Ectodermal cell (in vitro differentiated cells): ENCODE results near the gene AEBP2.

Source experiments
- H3K27ac ChIP-seq: 2 replicates; pipeline ENCODE4 v1.7.0; 2013; ENCODE audit warnings: mild to moderate bottlenecking, low read depth, low read length; ENCODE audit not compliant: insufficient read depth, poor library complexity, severe bottlenecking
- H3K27me3 ChIP-seq: 2 replicates; pipeline ENCODE4 v1.7.0; 2013; ENCODE audit warnings: mild to moderate bottlenecking, low read length; ENCODE audit not compliant: insufficient read depth, control insufficient read depth, poor library complexity, severe bottlenecking
- H3K36me3 ChIP-seq: one replicate; pipeline ENCODE4 v1.7.0; 2013; ENCODE audit warnings: low read length; ENCODE audit not compliant: control insufficient read depth, insufficient read depth
- H3K4me1 ChIP-seq: one replicate; pipeline ENCODE4 v1.7.0; 2013; ENCODE audit warnings: low read length; ENCODE audit not compliant: control insufficient read depth, insufficient read depth
- H3K4me3 ChIP-seq: 2 replicates; pipeline ENCODE4 v1.7.0; 2013; ENCODE audit warnings: low read depth, low read length, control low read depth; ENCODE audit not compliant: insufficient read depth
- H3K9me3 ChIP-seq: 2 replicates; pipeline ENCODE4 v1.7.0; 2013; ENCODE audit warnings: mild to moderate bottlenecking, low read length, moderate library complexity; ENCODE audit not compliant: control insufficient read depth
- WGBS, 2 experiments: methylation state at CpG; one replicate each; pipeline ENCODE4 v1.1.7; 2013; ENCODE audit warnings: missing lambda C conversion rate in 2 of 2; 5-methylcytosine and 5-hydroxymethylcytosine counted together

AEBP2 gene

GRCh38 chr12:19525274-19525673 is 86.0 kb downstream of the AEBP2 start:
- H3K4me3 ChIP-seq: no peak overlapping the region
- no peaks in the 10 kb centered on the region for H3K27me3 ChIP-seq
- H3K9me3 ChIP-seq: no peaks in the 10 kb centered on the region
- no peaks in the 10 kb centered on the region for H3K36me3 ChIP-seq
- H3K27ac ChIP-seq: no peak overlapping the region
- no peaks in the 10 kb centered on the region for H3K4me1 ChIP-seq
- 87 to 91% methylated on average over 7 of the region's 7 CpGs for WGBS, 2 experiments

GRCh38 chr12:19527866-19528265 is 88.6 kb downstream of the AEBP2 start:
- Histone ChIP-seq H3K36me3 (no peaks in the 10 kb centered on the region), H3K27ac (no peak overlapping the region), H3K4me1 (peaks cover 1% of the 10 kb centered on the region), H3K4me3 (no peak overlapping the region), H3K27me3 (no peaks in the 10 kb centered on the region), H3K9me3 (no peaks in the 10 kb centered on the region)
- 94 to 95% methylated on average over 3 of the region's 3 CpGs for WGBS, 2 experiments

DNA sequence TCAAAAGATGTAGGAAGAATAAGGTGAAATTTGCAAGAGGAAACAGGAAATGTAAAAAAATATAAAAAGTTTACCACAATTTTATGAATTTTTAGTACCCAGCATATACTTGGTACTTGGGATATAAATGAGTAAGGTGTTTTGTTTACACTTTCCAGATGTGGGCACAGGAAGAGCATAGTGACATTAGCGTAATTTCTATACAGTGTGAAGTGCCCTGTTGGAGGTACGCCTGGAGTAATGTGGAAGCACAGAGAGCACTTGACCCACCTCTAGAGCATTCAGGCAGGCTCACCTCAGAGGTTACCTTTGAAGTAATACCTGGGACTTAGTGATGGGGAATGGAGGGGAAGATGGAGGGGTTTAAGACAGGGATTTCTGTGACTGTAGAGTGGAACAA is 89.5 kb downstream of the AEBP2 start:
- 95 to 97% methylated on average over 2 of the region's 2 CpGs for WGBS, 2 experiments
- peaks cover 4% of the 10 kb centered on the region for H3K4me1 ChIP-seq
- H3K4me3 ChIP-seq: no peak overlapping the region
- no peaks in the 10 kb centered on the region for H3K36me3 ChIP-seq
- H3K9me3 ChIP-seq: no peaks in the 10 kb centered on the region
- H3K27me3 ChIP-seq: no peaks in the 10 kb centered on the region
- H3K27ac ChIP-seq: no peak overlapping the region

DNA sequence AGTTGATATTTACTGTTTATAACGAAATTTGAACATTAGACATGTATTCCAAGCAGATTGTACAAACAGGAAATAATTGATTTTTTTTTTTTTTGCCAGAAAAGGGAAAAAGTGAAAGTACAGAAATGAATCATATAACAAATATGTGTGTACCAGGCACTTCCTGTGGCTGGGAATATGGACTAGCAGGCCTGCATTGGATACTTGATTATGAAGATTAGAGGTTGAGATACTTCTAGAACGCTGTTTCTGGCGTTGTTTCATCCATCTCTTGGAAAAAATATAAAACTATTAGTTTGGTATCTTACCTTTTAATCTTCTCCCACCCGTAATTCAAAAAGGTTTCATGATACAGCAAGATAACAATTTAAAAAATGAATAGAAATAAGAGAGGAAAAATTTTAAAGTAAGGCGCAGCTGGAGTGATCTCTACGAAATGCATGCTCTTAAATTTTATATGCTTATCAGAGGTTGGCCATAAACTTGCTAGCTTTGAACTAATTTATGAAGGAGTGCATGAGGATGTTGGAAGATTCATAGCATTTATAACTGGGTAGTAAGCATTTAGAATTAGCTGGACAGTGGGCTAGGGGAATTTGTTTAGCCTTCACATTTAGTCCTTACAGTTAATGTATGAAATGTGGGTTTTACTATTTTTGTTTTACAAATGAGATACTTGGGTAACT is 90.8 kb downstream of the AEBP2 start:
- H3K36me3 ChIP-seq: no peaks in the 10 kb centered on the region
- 93 to 97% methylated on average over 4 of the region's 6 CpGs for WGBS, 2 experiments
- no peak overlapping the region for H3K27ac ChIP-seq
- no peaks in the 10 kb centered on the region for H3K9me3 ChIP-seq
- H3K27me3 ChIP-seq: no peaks in the 10 kb centered on the region
- peaks cover 4% of the 10 kb centered on the region for H3K4me1 ChIP-seq
- H3K4me3 ChIP-seq: no peak overlapping the region

DNA sequence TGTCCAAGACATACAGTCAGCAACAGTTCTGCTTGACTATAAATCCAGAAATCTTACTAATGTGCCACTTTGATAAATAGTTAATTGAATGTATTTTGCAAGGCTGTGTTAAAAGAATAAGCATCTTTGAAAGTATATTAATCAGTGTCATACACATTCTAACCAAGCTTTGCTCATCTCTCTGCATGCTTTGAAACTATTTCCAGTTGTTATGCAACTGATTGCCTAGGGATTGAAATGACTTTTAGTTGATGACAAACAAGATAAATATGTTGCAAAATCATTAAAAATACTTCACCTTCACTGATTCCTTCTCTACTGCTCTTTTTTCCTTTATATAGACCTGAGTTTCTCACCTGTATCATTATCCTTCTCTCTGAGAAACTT is 91.3 kb downstream of the AEBP2 start:
- no peak overlapping the region for H3K4me3 ChIP-seq
- no peaks in the 10 kb centered on the region for H3K36me3 ChIP-seq
- no peak overlapping the region for H3K27ac ChIP-seq
- H3K9me3 ChIP-seq: no peaks in the 10 kb centered on the region
- no peaks in the 10 kb centered on the region for H3K27me3 ChIP-seq
- peaks cover 4% of the 10 kb centered on the region for H3K4me1 ChIP-seq

GRCh38 chr12:19533567-19533966 is 94.3 kb downstream of the AEBP2 start:
- no peaks in the 10 kb centered on the region for H3K27me3 ChIP-seq
- H3K4me1 ChIP-seq: peaks cover 4% of the 10 kb centered on the region
- WGBS, 2 experiments: 62 to 67% methylated on average over 3 of the region's 3 CpGs
- H3K27ac ChIP-seq: peak overlapping the region; percentile 31
- no peaks in the 10 kb centered on the region for H3K9me3 ChIP-seq
- no peak overlapping the region for H3K4me3 ChIP-seq
- H3K36me3 ChIP-seq: no peaks in the 10 kb centered on the region

DNA sequence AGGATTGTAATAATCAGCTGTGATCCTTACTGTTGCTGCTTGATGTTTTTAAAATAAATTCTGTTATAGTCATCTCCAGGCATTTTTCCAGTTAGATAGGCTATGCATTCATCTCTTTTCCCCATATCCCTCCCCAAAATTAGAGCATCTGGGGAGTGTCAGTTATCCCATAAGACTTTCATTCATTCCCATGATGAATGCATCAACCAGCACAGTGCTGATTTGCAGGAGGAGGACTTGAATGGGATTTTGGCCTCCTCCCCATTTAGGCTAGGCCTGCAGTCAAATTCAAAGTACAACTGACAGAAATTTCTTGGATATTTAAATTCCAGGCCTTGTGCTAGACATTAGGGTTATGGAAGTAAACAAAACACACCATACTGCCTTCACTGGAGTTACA is 99.8 kb downstream of the AEBP2 start:
- Histone ChIP-seq H3K9me3 (no peaks in the 10 kb centered on the region), H3K27ac (no peak overlapping the region)

GRCh38 chr12:19539836-19540235 is 100.5 kb downstream of the AEBP2 start:
- Histone ChIP-seq H3K27me3 (no peaks in the 10 kb centered on the region), H3K9me3 (no peaks in the 10 kb centered on the region), H3K36me3 (no peaks in the 10 kb centered on the region), H3K4me3 (no peak overlapping the region), H3K4me1 (no peaks in the 10 kb centered on the region), H3K27ac (no peak overlapping the region)
- 62 to 85% methylated on average over 1 of the region's 1 CpG for WGBS, 2 experiments

More for the DNA sequence above, 99.8 kb downstream of the AEBP2 start:
- Histone ChIP-seq H3K4me1 (no peaks in the 10 kb centered on the region), H3K4me3 (no peak overlapping the region), H3K27me3 (no peaks in the 10 kb centered on the region), H3K36me3 (no peaks in the 10 kb centered on the region)

GRCh38 chr12:19542606-19543005 is 103.3 kb downstream of the AEBP2 start:
- Histone ChIP-seq H3K27ac (no peak overlapping the region), H3K4me1 (no peaks in the 10 kb centered on the region)
- WGBS, 2 experiments: 85 to 98% methylated on average over 3 to 4 of the region's 4 CpGs

GRCh38 chr12:19544353-19544752 is 105.1 kb downstream of the AEBP2 start:
- Histone ChIP-seq H3K36me3 (no peaks in the 10 kb centered on the region), H3K4me3 (no peak overlapping the region), H3K27me3 (no peaks in the 10 kb centered on the region), H3K4me1 (no peaks in the 10 kb centered on the region), H3K27ac (no peak overlapping the region), H3K9me3 (no peaks in the 10 kb centered on the region)

More at GRCh38 chr12:19542606-19543005, 103.3 kb downstream of the AEBP2 start:
- Histone ChIP-seq H3K9me3 (no peaks in the 10 kb centered on the region), H3K4me3 (no peak overlapping the region), H3K27me3 (no peaks in the 10 kb centered on the region), H3K36me3 (no peaks in the 10 kb centered on the region)

- Histone ChIP-seq H3K4me3 (no peak overlapping the region), H3K36me3 (no peaks in the 10 kb centered on the region), H3K9me3 (no peaks in the 10 kb centered on the region), H3K4me1 (no peaks in the 10 kb centered on the region), H3K27ac (no peak overlapping the region), H3K27me3 (no peaks in the 10 kb centered on the region)
- 95 to 97% methylated on average over 2 to 4 of the region's 4 CpGs for WGBS, 2 experiments
These were observed 106.0 kb downstream of the AEBP2 start for GRCh38 chr12:19545301-19545700.
